WERI-Rb-1 (cell line): ENCODE results near the gene COX7C.

Experiments
- DNase-seq: peaks from one replicate; pipeline ENCODE4 v3.0.0-alpha.2; 2020
- H3K27ac ChIP-seq: fragments of 250-450 bp; sonication (Bioruptor Pico); 2 replicates; pipeline ENCODE4 v1.5.1; 2020; ENCODE audit warnings: mild to moderate bottlenecking, moderate library complexity
- H3K27me3 ChIP-seq: fragments of 250-450 bp; sonication (Bioruptor Pico); 2 replicates; pipeline ENCODE4 v1.5.1; 2021; ENCODE audit warnings: mild to moderate bottlenecking, low read depth, moderate library complexity; ENCODE audit not compliant: insufficient read depth, severe bottlenecking
- H3K36me3 ChIP-seq: fragments of 250-450 bp; sonication (Bioruptor Pico); 2 replicates; pipeline ENCODE4 v1.5.1; 2020; ENCODE audit warnings: mild to moderate bottlenecking, moderate library complexity
- H3K4me3 ChIP-seq: 2 replicates; pipeline ENCODE4 v1.5.1; 2011; ENCODE audit warnings: low read depth, mild to moderate bottlenecking, control low read depth, low read length
- H3K9me3 ChIP-seq: fragments of 250-450 bp; sonication (Bioruptor Pico); 2 replicates; pipeline ENCODE4 v1.5.1; 2021; ENCODE audit warnings: mild to moderate bottlenecking, moderate library complexity; ENCODE audit not compliant: severe bottlenecking
- CTCF ChIP-seq: IDR thresholded peaks from 2 replicates; pipeline ENCODE4 v1.5.1; 2011; ENCODE audit warnings: low read depth, mild to moderate bottlenecking, control low read depth, inconsistent platforms, low read length

The COX7C gene

GRCh38 chr5:86626149-86626548, 8.4 kb downstream of the COX7C start:
- no peak for TF ChIP-seq CTCF
- H3K27me3 ChIP-seq = no peaks in the 10 kb centered on the region

GRCh38 chr5:86631165-86631564, 13.4 kb downstream of the COX7C start:
- no peak for DNase-seq
- H3K36me3 ChIP-seq = no peaks in the 10 kb centered on the region
- H3K27me3 ChIP-seq = no peaks in the 10 kb centered on the region
- no peak for TF ChIP-seq CTCF
- H3K27ac ChIP-seq = no peak overlapping the region
- H3K4me3 ChIP-seq = no peak overlapping the region
- H3K9me3 ChIP-seq = no peaks in the 10 kb centered on the region

More at GRCh38 chr5:86626149-86626548, 8.4 kb downstream of the COX7C start:
- Histone ChIP-seq H3K27ac (no peak overlapping the region), H3K36me3 (peaks cover 13% of the 10 kb centered on the region), H3K4me3 (no peak overlapping the region), H3K9me3 (no peaks in the 10 kb centered on the region)
- no peak for DNase-seq

GRCh38 chr5:86640998-86641397, 23.3 kb downstream of the COX7C start:
- H3K27me3 ChIP-seq = no peaks in the 10 kb centered on the region
- no peak overlapping the region for H3K4me3 ChIP-seq
- DNase-seq = no peak
- TF ChIP-seq CTCF = no peak
- H3K9me3 ChIP-seq = no peaks in the 10 kb centered on the region
- H3K27ac ChIP-seq = no peak overlapping the region
- H3K36me3 ChIP-seq = no peaks in the 10 kb centered on the region

GRCh38 chr5:86644843-86645242, 27.1 kb downstream of the COX7C start:
- Histone ChIP-seq H3K36me3 (no peaks in the 10 kb centered on the region), H3K27ac (no peak overlapping the region), H3K27me3 (no peaks in the 10 kb centered on the region), H3K4me3 (no peak overlapping the region), H3K9me3 (no peaks in the 10 kb centered on the region)
- DNase-seq = no peak
- no peak for TF ChIP-seq CTCF

- Histone ChIP-seq H3K36me3 (no peaks in the 10 kb centered on the region), H3K27me3 (no peaks in the 10 kb centered on the region), H3K4me3 (no peak overlapping the region), H3K9me3 (no peaks in the 10 kb centered on the region), H3K27ac (no peak overlapping the region)
- DNase-seq = no peak
- no peak for TF ChIP-seq CTCF
Observed at GRCh38 chr5:86645885-86646284, 28.1 kb downstream of the COX7C start.

GRCh38 chr5:86646671-86647070, 28.9 kb downstream of the COX7C start:
- H3K27ac ChIP-seq = no peak overlapping the region
- DNase-seq = no peak
- no peaks in the 10 kb centered on the region for H3K27me3 ChIP-seq
- H3K9me3 ChIP-seq = no peaks in the 10 kb centered on the region
- no peak overlapping the region for H3K4me3 ChIP-seq
- no peak for TF ChIP-seq CTCF
- H3K36me3 ChIP-seq = no peaks in the 10 kb centered on the region
